WTC11 (cell line): ENCODE results near the gene SMIM22. TPM values are rescaled to one million over a fixed set of nuclear protein-coding genes. Genes with fewer than 3 reads are reported as not detected.

Source experiments
- ATAC-seq: fragments of 200-7000 bp; cut with Tn5 transposase; 2 replicates; pipeline ENCODE4 v1.10.0; 2021; ENCODE audit warnings: mild to moderate bottlenecking, moderate library complexity
- CTCF ChIA-PET: fragments of 300-600 bp; sonication (Branson Sonifier 250); formaldehyde crosslinking; loops from one replicate; lab custom pipeline; 2021; ENCODE audit warnings: antibody characterized with exemption; lab: Charles Lee
- POLR2A ChIA-PET: fragments of 350-600 bp; sonication (Branson Sonifier 250); formaldehyde crosslinking; loops from one replicate; lab custom pipeline; 2021; ENCODE audit warnings: antibody characterized with exemption; lab: Charles Lee
- DNase-seq: peaks from one replicate; pipeline ENCODE4 v3.0.0; 2021; ENCODE audit warnings: low spot score
- H3K27ac Mint-ChIP-seq: 2 replicates; pipeline ENCODE4 v1.8.0; 2021; ENCODE audit warnings: mixed read lengths
- H3K27me3 Mint-ChIP-seq: 2 replicates; pipeline ENCODE4 v1.8.0; 2021; ENCODE audit warnings: low read depth, mild to moderate bottlenecking, moderate library complexity, mixed read lengths
- H3K36me3 Mint-ChIP-seq: 2 replicates; pipeline ENCODE4 v1.8.0; 2021; ENCODE audit warnings: mixed read lengths
- H3K4me1 Mint-ChIP-seq: 2 replicates; pipeline ENCODE4 v1.8.0; 2022; ENCODE audit warnings: mixed read lengths
- H3K4me3 Mint-ChIP-seq: 2 replicates; pipeline ENCODE4 v1.8.0; 2021; ENCODE audit warnings: mild to moderate bottlenecking, moderate library complexity, mixed read lengths
- H3K9me3 Mint-ChIP-seq: 2 replicates; pipeline ENCODE4 v1.8.0; 2021; ENCODE audit warnings: mixed read lengths
- CREB1 ChIP-seq: sonication (generic); formaldehyde crosslinking; IDR thresholded peaks from 2 replicates; pipeline ENCODE4 v1.8.0; 2023; ENCODE audit warnings: mild to moderate bottlenecking, missing genetic modification reagents
- CREM ChIP-seq: sonication (generic); formaldehyde crosslinking; IDR thresholded peaks from 2 replicates; pipeline ENCODE4 v1.8.1; 2022; ENCODE audit warnings: mild to moderate bottlenecking, missing genetic modification reagents, moderate library complexity
- CTCF ChIP-seq: fragments of 200-600 bp; IDR thresholded peaks from 2 replicates; pipeline ENCODE4 v1.8.0; 2022; ENCODE audit warnings: antibody characterized with exemption
- ELF4 ChIP-seq: sonication (generic); formaldehyde crosslinking; IDR thresholded peaks from 2 replicates; pipeline ENCODE4 v1.8.1; 2022; ENCODE audit warnings: low read depth, mild to moderate bottlenecking, moderate library complexity, missing genetic modification reagents
- EMX1 ChIP-seq: fragments of 250-450 bp; sonication (Bioruptor Pico); IDR thresholded peaks from 2 replicates; pipeline ENCODE4 v1.8.0; 2021; ENCODE audit warnings: mild to moderate bottlenecking
- FOXJ3 ChIP-seq: sonication (generic); formaldehyde crosslinking; IDR thresholded peaks from 2 replicates; pipeline ENCODE4 v1.9.0; 2021; ENCODE audit warnings: missing genetic modification reagents, mild to moderate bottlenecking, borderline replicate concordance
- GRHL2 ChIP-seq: fragments of 250-450 bp; sonication (Bioruptor Pico); IDR thresholded peaks from 2 replicates; pipeline ENCODE4 v1.8.0; 2022; ENCODE audit warnings: mild to moderate bottlenecking, moderate library complexity; ENCODE audit not compliant: insufficient replicate concordance, severe bottlenecking
- MXD4 ChIP-seq: fragments of 250-450 bp; sonication (Bioruptor Pico); IDR thresholded peaks from 2 replicates; pipeline ENCODE4 v1.8.0; 2021; ENCODE audit warnings: mild to moderate bottlenecking, moderate library complexity, borderline replicate concordance
- NFATC4 ChIP-seq: fragments of 250-450 bp; sonication (Bioruptor Pico); IDR thresholded peaks from 2 replicates; pipeline ENCODE4 v1.9.0; 2021; ENCODE audit warnings: mild to moderate bottlenecking
- NR1H2 ChIP-seq: sonication (generic); formaldehyde crosslinking; IDR thresholded peaks from 2 replicates; pipeline ENCODE4 v1.9.0; 2021; ENCODE audit warnings: mild to moderate bottlenecking, moderate library complexity, missing genetic modification reagents
- PRDM15 ChIP-seq: sonication (generic); formaldehyde crosslinking; IDR thresholded peaks from 2 replicates; pipeline ENCODE4 v1.8.0; 2022; ENCODE audit warnings: missing genetic modification reagents
- SMAD4 ChIP-seq: sonication (generic); formaldehyde crosslinking; IDR thresholded peaks from 2 replicates; pipeline ENCODE4 v1.8.0; 2022; ENCODE audit warnings: mild to moderate bottlenecking, missing genetic modification reagents
- TCF7 ChIP-seq: sonication (generic); formaldehyde crosslinking; IDR thresholded peaks from 2 replicates; pipeline ENCODE4 v1.8.0; 2022; ENCODE audit warnings: mild to moderate bottlenecking, low read depth, missing genetic modification reagents, moderate library complexity
- ZBTB21 ChIP-seq: sonication (generic); formaldehyde crosslinking; IDR thresholded peaks from 2 replicates; pipeline ENCODE4 v1.8.1; 2023; ENCODE audit warnings: mild to moderate bottlenecking, missing genetic modification reagents, borderline replicate concordance
- ZNF263 ChIP-seq: sonication (generic); formaldehyde crosslinking; IDR thresholded peaks from 2 replicates; pipeline ENCODE4 v1.8.1; 2022; ENCODE audit warnings: low read depth, mild to moderate bottlenecking, moderate library complexity, missing genetic modification reagents
- ZNF317 ChIP-seq: sonication (generic); formaldehyde crosslinking; IDR thresholded peaks from 2 replicates; pipeline ENCODE4 v1.8.1; 2023; ENCODE audit warnings: low read depth, mild to moderate bottlenecking, moderate library complexity, missing genetic modification reagents, borderline replicate concordance
- ZNF396 ChIP-seq: fragments of 250-450 bp; sonication (Bioruptor Pico); IDR thresholded peaks from 2 replicates; pipeline ENCODE4 v1.8.0; 2021; ENCODE audit warnings: mild to moderate bottlenecking, moderate library complexity, borderline replicate concordance
- ZNF416 ChIP-seq: fragments of 250-450 bp; sonication (Bioruptor Pico); IDR thresholded peaks from 2 replicates; pipeline ENCODE4 v1.9.0; 2021; ENCODE audit warnings: mild to moderate bottlenecking, inconsistent platforms
- total RNA-seq: library from RNA; stranded (reverse); gene quantifications from 3 replicates; pipeline ENCODE4 v1.2.3, GENCODE V29; 2021
- TF ChIP-seq, protein P1 (sequence below): sonication (generic); formaldehyde crosslinking; IDR thresholded peaks from 2 replicates; pipeline ENCODE4 v1.8.1; 2022; ENCODE audit warnings: low read depth, mild to moderate bottlenecking, moderate library complexity, missing genetic modification reagents, borderline replicate concordance
- TF ChIP-seq, protein P2 (sequence below): fragments of 250-450 bp; sonication (Bioruptor Pico); IDR thresholded peaks from 2 replicates; pipeline ENCODE4 v1.9.0; 2021; ENCODE audit warnings: mild to moderate bottlenecking, borderline replicate concordance

The SMIM22 gene
- total RNA-seq, 1 experiment from 2014 or later = not detected

DNA sequence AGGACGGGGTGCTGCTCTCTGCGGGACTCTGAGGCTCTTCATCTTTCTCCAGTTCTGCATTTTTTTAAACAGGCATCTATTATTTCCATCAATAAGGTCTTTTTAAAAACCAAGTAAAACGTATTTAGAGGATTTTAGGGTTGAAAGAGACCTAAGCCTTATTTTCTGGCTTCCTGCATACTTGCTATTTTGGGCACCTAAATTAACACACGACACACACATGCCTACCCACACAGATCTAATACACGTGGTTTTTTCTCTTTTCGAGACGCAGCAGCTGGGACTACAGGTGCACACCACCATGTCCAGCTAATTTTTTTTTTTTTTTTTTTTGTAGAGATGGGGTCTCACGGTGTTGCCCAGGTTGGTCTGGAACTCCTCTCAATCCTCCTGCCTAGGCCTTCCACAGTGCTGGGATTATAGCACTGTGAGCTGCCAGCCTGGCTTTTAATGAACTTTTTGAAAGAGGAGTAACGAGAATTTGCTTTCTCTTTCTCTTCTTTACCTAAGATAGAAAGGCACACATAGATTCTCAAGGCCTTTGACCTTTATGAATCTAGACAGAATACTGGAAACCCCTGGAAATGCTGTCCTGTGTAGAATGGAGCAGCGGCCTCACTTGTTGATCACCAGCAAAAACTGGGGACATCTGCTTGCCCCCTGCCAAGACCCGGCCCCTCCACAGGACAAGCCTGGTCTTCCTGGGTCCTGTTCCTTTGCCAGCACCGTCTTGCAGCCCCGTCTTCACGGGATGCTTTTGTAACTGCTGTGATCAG lies 47.1 kb upstream of the SMIM22 start (continued):
- TF ChIP-seq PRDM15 (CRISPR knock-in tag) (no peak), ZNF396 (CRISPR knock-in tag) (no peak)
- TF ChIP-seq, all 79 proteins: peak for 0

DNA sequence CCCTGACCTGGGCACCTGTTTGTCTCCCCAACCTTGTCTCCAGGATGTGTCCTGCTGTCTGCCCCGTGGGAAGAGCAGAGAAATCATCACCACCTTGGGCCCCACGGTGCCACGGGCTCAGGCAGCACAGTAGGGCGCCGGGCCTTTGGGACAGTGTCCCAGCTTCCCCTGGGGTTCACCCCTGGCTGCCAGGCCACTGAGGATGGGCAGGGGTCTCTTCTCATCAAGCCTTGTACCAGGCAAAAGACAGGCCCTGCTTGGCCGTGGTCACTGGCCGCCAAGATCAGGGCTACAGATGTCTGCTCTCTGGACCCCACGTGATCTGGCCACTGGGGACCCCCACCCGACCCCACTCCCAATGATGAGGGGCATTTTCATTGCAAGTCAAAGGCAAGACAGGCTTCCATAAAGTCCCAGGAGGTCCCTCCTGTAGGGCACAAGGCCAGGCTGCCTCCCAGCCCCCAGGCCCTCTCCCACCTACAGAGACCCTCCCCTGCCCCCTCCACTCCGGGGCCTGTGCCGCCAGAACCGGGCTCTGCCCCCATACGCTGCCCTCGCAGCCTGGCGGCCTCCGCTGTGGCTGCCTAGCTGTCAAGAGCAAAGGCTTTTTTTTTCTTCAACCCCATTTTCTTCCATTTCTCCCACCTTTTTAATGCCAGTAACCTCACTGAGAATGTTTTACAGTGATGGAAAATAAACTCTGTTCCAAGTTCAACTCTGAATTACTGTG lies 46.3 kb upstream of the SMIM22 start:
- no peak overlapping the region for H3K4me3 Mint-ChIP-seq
- DNase-seq (no peak), ATAC-seq (no peak)
- peaks cover 7% of the 10 kb centered on the region; the same call in 1 of the 2 replicates for H3K4me1 Mint-ChIP-seq
- ChIA-PET CTCF (interaction anchor here (1.6 kb wide), 1 partner anchor 53 kb away, joined by 3 read pairs; the partner anchor contains the start of gene ROGDI), POLR2A (interaction anchor here (0.7 kb wide), 1 partner anchor 22 kb away, joined by 4 read pairs; no protein-coding TSS in a partner anchor)
- TF ChIP-seq FOXJ3 (no peak), TCF7 (no peak), SMAD4 (CRISPR knock-in tag) (no peak), CREB1 (CRISPR knock-in tag) (no peak), NFATC4 (CRISPR knock-in tag) (no peak), ZNF263 (CRISPR knock-in tag) (no peak), CREM (no peak), EMX1 (no peak), ZNF317 (no peak), ZBTB21 (CRISPR knock-in tag) (no peak), ZNF416 (no peak), ELF4 (CRISPR knock-in tag) (no peak), NR1H2 (CRISPR knock-in tag) (no peak), GRHL2 (CRISPR knock-in tag) (no peak), ZNF396 (CRISPR knock-in tag) (no peak), MXD4 (CRISPR knock-in tag) (no peak), CTCF (no peak)
- TF ChIP-seq, protein P1, sequence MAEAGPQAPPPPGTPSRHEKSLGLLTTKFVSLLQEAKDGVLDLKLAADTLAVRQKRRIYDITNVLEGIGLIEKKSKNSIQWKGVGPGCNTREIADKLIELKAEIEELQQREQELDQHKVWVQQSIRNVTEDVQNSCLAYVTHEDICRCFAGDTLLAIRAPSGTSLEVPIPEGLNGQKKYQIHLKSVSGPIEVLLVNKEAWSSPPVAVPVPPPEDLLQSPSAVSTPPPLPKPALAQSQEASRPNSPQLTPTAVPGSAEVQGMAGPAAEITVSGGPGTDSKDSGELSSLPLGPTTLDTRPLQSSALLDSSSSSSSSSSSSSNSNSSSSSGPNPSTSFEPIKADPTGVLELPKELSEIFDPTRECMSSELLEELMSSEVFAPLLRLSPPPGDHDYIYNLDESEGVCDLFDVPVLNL (CRISPR knock-in tag) = no peak
- TF ChIP-seq, protein P2, sequence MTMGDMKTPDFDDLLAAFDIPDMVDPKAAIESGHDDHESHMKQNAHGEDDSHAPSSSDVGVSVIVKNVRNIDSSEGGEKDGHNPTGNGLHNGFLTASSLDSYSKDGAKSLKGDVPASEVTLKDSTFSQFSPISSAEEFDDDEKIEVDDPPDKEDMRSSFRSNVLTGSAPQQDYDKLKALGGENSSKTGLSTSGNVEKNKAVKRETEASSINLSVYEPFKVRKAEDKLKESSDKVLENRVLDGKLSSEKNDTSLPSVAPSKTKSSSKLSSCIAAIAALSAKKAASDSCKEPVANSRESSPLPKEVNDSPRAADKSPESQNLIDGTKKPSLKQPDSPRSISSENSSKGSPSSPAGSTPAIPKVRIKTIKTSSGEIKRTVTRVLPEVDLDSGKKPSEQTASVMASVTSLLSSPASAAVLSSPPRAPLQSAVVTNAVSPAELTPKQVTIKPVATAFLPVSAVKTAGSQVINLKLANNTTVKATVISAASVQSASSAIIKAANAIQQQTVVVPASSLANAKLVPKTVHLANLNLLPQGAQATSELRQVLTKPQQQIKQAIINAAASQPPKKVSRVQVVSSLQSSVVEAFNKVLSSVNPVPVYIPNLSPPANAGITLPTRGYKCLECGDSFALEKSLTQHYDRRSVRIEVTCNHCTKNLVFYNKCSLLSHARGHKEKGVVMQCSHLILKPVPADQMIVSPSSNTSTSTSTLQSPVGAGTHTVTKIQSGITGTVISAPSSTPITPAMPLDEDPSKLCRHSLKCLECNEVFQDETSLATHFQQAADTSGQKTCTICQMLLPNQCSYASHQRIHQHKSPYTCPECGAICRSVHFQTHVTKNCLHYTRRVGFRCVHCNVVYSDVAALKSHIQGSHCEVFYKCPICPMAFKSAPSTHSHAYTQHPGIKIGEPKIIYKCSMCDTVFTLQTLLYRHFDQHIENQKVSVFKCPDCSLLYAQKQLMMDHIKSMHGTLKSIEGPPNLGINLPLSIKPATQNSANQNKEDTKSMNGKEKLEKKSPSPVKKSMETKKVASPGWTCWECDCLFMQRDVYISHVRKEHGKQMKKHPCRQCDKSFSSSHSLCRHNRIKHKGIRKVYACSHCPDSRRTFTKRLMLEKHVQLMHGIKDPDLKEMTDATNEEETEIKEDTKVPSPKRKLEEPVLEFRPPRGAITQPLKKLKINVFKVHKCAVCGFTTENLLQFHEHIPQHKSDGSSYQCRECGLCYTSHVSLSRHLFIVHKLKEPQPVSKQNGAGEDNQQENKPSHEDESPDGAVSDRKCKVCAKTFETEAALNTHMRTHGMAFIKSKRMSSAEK (CRISPR knock-in tag) = no peak
- peaks cover 8% of the 10 kb centered on the region for H3K36me3 Mint-ChIP-seq
- H3K27me3 Mint-ChIP-seq = no peaks in the 10 kb centered on the region
- no peak overlapping the region for H3K27ac Mint-ChIP-seq
- H3K9me3 Mint-ChIP-seq = no peaks in the 10 kb centered on the region
